ENCODE measurements around the gene PCSK5.
"Not testable (repeated sequence)": the region's sequence is repeated elsewhere in the genome, so short reads cannot be mapped to it uniquely, and the experiment has no call there.

The PCSK5 gene

DNA sequence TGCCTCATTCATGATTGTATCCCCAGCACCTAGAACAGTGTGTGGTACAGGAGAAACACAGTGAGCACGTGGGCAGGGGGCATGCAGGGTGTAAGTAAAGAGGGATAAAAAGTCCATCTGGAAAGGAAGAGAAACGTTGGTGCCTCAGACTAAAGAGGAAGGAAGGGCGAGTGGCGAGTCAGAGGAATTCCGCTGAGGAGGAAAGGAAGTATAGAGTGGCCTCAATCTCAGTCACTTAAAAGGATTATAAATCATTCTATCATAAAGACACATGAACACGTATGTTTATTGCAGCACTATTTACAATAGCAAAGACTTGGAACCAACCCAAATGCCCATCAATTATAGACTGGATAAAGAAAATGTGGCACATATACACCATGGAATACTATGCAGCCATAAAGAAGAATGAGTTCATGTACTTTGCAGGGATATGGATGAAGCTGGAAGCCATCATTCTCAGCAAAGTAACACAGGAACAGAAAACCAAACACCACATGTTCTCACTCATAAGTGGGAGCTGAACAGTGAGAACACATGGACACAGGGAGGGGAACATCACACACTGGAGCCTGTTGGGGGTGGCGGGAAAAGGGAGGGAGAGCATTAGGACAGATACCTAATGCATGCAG, 10.5 kb downstream of the PCSK5 start:
- H3K4me3 ChIP-seq (ENCODE audit: low read length in 2 of 2); H3K9me3 ChIP-seq (ENCODE audit: control insufficient read depth in 2 of 2, low read length in 2 of 2); H3K27me3 ChIP-seq (ENCODE audit: control insufficient read depth in 2 of 2, insufficient read depth in 2 of 2, low read length in 2 of 2); H3K9ac ChIP-seq (ENCODE audit: low read depth in 1 of 2, low read length in 2 of 2); H3K36me3 ChIP-seq (ENCODE audit: control insufficient read depth in 2 of 2, insufficient read depth in 2 of 2, low read length in 2 of 2); H3K27ac ChIP-seq (ENCODE audit: low read depth in 2 of 2, low read length in 2 of 2); H3K4me1 ChIP-seq (ENCODE audit: control insufficient read depth in 2 of 2, insufficient read depth in 2 of 2, low read length in 2 of 2): not testable (repeated sequence)

DNA sequence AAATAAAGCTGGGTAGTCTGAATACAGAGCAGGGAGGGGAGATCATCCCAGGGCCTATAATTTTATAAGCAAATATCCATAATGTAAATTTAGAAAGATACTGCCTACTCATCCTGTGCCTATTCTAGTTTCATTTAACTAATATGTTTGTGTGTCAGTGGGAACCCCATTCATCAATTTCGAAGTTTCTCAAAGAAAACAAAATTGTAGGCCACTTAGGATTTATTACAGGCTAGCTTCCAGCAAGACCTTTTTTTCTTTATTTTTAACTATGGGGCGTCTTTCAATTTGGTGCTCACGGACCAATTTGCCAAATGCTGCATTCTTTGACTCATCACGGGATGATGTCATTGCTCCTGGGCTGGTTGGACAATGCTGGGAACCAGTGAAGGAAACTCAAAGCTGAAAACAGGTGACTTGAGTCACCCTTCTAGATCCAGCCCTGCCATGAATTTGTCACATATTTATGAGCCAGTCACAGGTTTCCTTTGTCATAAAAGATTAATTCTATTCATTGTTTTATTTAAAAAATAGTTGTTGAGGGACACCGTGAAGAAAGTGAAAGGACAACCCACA, 13.4 kb downstream of the PCSK5 start:
- H3K9ac ChIP-seq (ENCODE audit: low read depth in 1 of 2, low read length in 2 of 2): no peak overlapping the region
- no peak overlapping the region for H3K4me3 ChIP-seq (ENCODE audit: low read length in 2 of 2)
- no peaks in the 10 kb centered on the region for H3K27me3 ChIP-seq (ENCODE audit: control insufficient read depth in 2 of 2, insufficient read depth in 2 of 2, low read length in 2 of 2)
- no peaks in the 10 kb centered on the region for H3K9me3 ChIP-seq (ENCODE audit: control insufficient read depth in 2 of 2, low read length in 2 of 2)
- peaks cover 6 to 10% of the 10 kb centered on the region in 2 donors for H3K4me1 ChIP-seq (ENCODE audit: control insufficient read depth in 2 of 2, insufficient read depth in 2 of 2, low read length in 2 of 2)
- H3K36me3 ChIP-seq (ENCODE audit: control insufficient read depth in 2 of 2, insufficient read depth in 2 of 2, low read length in 2 of 2): no peaks in the 10 kb centered on the region
- no peak overlapping the region for H3K27ac ChIP-seq (ENCODE audit: low read depth in 2 of 2, low read length in 2 of 2)

DNA sequence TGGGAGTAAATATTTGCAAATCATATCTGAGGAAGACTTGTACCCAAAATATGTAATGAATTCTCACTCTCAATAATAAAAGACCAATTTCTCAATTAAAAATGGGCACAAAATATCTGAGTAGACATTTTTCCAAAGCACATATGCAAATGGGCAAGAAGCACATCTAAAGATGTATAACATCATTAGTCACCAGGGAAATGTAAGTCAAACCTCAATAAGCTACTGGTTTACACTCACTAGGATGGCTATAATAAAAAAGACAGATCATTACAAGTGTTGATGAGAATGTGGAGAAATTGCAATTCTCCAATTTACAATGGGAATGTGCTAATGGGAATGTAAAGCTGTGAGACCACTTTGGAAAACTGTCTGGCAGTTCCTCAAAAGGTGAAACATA, 13.9 kb downstream of the PCSK5 start:
- no peaks in the 10 kb centered on the region for H3K27me3 ChIP-seq (ENCODE audit: control insufficient read depth in 2 of 2, insufficient read depth in 2 of 2, low read length in 2 of 2)
- no peak overlapping the region for H3K27ac ChIP-seq (ENCODE audit: low read depth in 2 of 2, low read length in 2 of 2)
- H3K4me3 ChIP-seq (ENCODE audit: low read length in 2 of 2): no peak overlapping the region
- H3K9me3 ChIP-seq (ENCODE audit: control insufficient read depth in 2 of 2, low read length in 2 of 2): no peaks in the 10 kb centered on the region
- no peaks in the 10 kb centered on the region for H3K36me3 ChIP-seq (ENCODE audit: control insufficient read depth in 2 of 2, insufficient read depth in 2 of 2, low read length in 2 of 2)
- H3K9ac ChIP-seq (ENCODE audit: low read depth in 1 of 2, low read length in 2 of 2): no peak overlapping the region
- peaks cover 6 to 10% of the 10 kb centered on the region in 2 donors for H3K4me1 ChIP-seq (ENCODE audit: control insufficient read depth in 2 of 2, insufficient read depth in 2 of 2, low read length in 2 of 2)

DNA sequence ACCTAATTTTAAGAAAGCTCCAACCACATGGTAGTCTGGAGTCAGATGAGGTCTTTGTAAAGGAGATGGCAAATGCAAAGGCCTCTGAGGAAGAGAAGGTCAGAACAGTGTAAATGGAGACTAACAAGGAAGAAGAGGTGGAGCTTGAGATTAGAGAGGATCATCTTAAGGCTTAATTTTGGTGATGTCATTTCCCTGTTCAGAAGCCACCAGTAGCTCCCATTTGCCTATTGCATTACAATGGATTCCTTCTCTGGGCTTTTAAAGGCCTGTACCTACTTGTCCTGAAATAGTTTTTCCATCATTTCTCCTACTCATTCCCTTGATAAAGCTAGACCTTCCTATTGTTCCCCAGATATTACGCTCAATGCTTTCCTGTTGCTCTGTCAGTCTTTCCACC, 16.1 kb downstream of the PCSK5 start:
- Histone ChIP-seq H3K27me3 (ENCODE audit: control insufficient read depth in 2 of 2, insufficient read depth in 2 of 2, low read length in 2 of 2) (no peaks in the 10 kb centered on the region), H3K36me3 (ENCODE audit: control insufficient read depth in 2 of 2, insufficient read depth in 2 of 2, low read length in 2 of 2) (no peaks in the 10 kb centered on the region), H3K4me3 (ENCODE audit: low read length in 2 of 2) (no peak overlapping the region), H3K9ac (ENCODE audit: low read depth in 1 of 2, low read length in 2 of 2) (no peak overlapping the region), H3K9me3 (ENCODE audit: control insufficient read depth in 2 of 2, low read length in 2 of 2) (no peaks in the 10 kb centered on the region), H3K27ac (ENCODE audit: low read depth in 2 of 2, low read length in 2 of 2) (no peak overlapping the region), H3K4me1 (ENCODE audit: control insufficient read depth in 2 of 2, insufficient read depth in 2 of 2, low read length in 2 of 2) (peaks cover 6 to 10% of the 10 kb centered on the region in 2 donors)

DNA sequence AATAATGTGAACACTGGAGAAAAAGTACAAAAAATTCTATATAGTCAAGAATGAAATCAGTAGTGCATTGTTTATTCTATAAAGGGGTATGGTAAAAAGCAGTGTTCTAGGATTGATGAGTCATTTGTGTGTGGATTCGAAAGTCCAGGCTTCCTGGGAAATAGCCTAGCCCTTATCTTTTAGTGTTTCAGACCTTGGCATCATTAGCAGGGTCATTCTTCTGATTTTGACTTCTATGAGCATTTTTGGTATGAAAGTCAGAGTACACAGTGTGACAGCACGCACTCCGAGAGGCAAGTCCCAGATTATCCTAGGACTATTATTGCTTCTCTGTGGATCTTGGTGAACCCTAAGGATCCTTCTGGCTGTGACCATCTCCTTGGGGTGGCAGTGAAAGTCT, 16.9 kb downstream of the PCSK5 start:
- Histone ChIP-seq H3K9ac (ENCODE audit: low read depth in 1 of 2, low read length in 2 of 2) (no peak overlapping the region), H3K36me3 (ENCODE audit: control insufficient read depth in 2 of 2, insufficient read depth in 2 of 2, low read length in 2 of 2) (peaks cover 0 to 3% of the 10 kb centered on the region in 2 donors)

DNA sequence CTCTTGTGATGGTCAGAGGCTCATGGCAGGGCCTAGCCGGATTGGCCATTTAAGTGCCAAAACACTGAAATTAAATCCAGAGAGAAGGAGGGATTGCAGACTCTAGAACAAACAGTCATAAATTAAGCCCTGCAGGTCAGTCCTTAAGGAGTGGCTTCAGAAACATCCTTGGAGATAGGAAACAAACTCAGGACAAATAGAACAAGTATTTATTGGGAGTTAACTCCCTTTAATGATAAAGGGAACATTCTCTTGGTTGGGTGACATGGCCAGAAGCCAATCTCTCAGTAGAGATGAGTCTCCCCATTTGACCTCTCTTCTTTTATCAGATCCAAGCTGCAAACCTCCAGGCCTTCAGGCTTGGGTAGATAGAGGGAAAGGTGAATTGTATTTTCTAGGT, 17.4 kb downstream of the PCSK5 start:
- Histone ChIP-seq H3K9ac (ENCODE audit: low read depth in 1 of 2, low read length in 2 of 2) (no peak overlapping the region), H3K4me3 (ENCODE audit: low read length in 2 of 2) (no peak overlapping the region), H3K27ac (ENCODE audit: low read depth in 2 of 2, low read length in 2 of 2) (no peak overlapping the region), H3K4me1 (ENCODE audit: control insufficient read depth in 2 of 2, insufficient read depth in 2 of 2, low read length in 2 of 2) (peaks cover 6 to 10% of the 10 kb centered on the region in 2 donors), H3K27me3 (ENCODE audit: control insufficient read depth in 2 of 2, insufficient read depth in 2 of 2, low read length in 2 of 2) (no peaks in the 10 kb centered on the region), H3K36me3 (ENCODE audit: control insufficient read depth in 2 of 2, insufficient read depth in 2 of 2, low read length in 2 of 2) (peaks cover 0 to 3% of the 10 kb centered on the region in 2 donors), H3K9me3 (ENCODE audit: control insufficient read depth in 2 of 2, low read length in 2 of 2) (no peaks in the 10 kb centered on the region)

More for the DNA sequence above, 16.9 kb downstream of the PCSK5 start:
- no peaks in the 10 kb centered on the region for H3K9me3 ChIP-seq (ENCODE audit: control insufficient read depth in 2 of 2, low read length in 2 of 2)
- no peaks in the 10 kb centered on the region for H3K27me3 ChIP-seq (ENCODE audit: control insufficient read depth in 2 of 2, insufficient read depth in 2 of 2, low read length in 2 of 2)
- H3K4me3 ChIP-seq (ENCODE audit: low read length in 2 of 2): no peak overlapping the region
- H3K4me1 ChIP-seq (ENCODE audit: control insufficient read depth in 2 of 2, insufficient read depth in 2 of 2, low read length in 2 of 2): peaks cover 6 to 10% of the 10 kb centered on the region in 2 donors
- H3K27ac ChIP-seq (ENCODE audit: low read depth in 2 of 2, low read length in 2 of 2): no peak overlapping the region

DNA sequence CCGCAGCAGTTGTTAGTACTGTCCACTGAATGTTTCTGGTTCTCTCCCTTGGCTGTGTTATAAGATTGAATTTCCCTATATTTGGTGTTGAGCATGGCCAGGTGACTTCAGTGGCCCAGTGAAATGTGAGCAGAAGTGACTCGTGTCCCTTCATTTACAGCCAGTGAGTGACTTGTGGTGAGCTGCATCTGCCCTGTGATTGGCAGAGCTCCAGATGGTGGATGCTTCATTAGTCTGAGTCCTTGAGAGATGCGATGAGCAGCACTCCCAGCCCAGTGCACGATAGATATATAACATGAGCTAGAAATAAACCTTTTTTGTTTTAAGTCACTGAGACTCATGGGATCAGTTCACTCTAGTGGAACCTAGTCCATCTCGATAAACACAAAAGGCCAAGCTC, 19.3 kb downstream of the PCSK5 start:
- Histone ChIP-seq H3K9ac (ENCODE audit: low read depth in 1 of 2, low read length in 2 of 2) (no peak overlapping the region), H3K36me3 (ENCODE audit: control insufficient read depth in 2 of 2, insufficient read depth in 2 of 2, low read length in 2 of 2) (peaks cover 0 to 3% of the 10 kb centered on the region in 2 donors), H3K4me3 (ENCODE audit: low read length in 2 of 2) (no peak overlapping the region), H3K9me3 (ENCODE audit: control insufficient read depth in 2 of 2, low read length in 2 of 2) (no peaks in the 10 kb centered on the region), H3K4me1 (ENCODE audit: control insufficient read depth in 2 of 2, insufficient read depth in 2 of 2, low read length in 2 of 2) (peaks cover 6 to 10% of the 10 kb centered on the region in 2 donors), H3K27ac (ENCODE audit: low read depth in 2 of 2, low read length in 2 of 2) (no peak overlapping the region), H3K27me3 (ENCODE audit: control insufficient read depth in 2 of 2, insufficient read depth in 2 of 2, low read length in 2 of 2) (no peaks in the 10 kb centered on the region)

DNA sequence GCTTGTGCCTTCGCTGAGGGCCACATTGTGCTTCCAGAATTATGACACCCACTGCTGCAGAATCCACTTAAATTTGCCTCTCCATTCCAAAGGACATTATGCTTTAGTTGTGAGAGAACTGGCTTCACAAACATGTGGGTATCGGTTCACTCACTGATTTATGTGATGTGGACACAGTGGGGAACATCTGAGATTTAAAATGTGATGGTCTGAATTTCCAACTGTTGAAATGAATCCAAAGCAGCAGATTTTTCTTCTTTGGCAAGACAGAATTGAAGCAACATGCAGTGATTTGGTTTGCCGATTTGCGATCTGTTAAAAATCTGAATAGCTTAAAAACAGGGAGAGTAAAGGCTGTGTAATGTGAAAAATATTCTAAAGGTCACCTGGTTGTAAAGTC, 20.3 kb downstream of the PCSK5 start:
- Histone ChIP-seq H3K27ac (ENCODE audit: low read depth in 2 of 2, low read length in 2 of 2) (no peak overlapping the region), H3K9me3 (ENCODE audit: control insufficient read depth in 2 of 2, low read length in 2 of 2) (no peaks in the 10 kb centered on the region), H3K9ac (ENCODE audit: low read depth in 1 of 2, low read length in 2 of 2) (no peak overlapping the region), H3K27me3 (ENCODE audit: control insufficient read depth in 2 of 2, insufficient read depth in 2 of 2, low read length in 2 of 2) (no peaks in the 10 kb centered on the region), H3K4me3 (ENCODE audit: low read length in 2 of 2) (no peak overlapping the region), H3K36me3 (ENCODE audit: control insufficient read depth in 2 of 2, insufficient read depth in 2 of 2, low read length in 2 of 2) (peaks cover 0 to 3% of the 10 kb centered on the region in 2 donors), H3K4me1 (ENCODE audit: control insufficient read depth in 2 of 2, insufficient read depth in 2 of 2, low read length in 2 of 2) (peaks cover 6 to 10% of the 10 kb centered on the region in 2 donors)

DNA sequence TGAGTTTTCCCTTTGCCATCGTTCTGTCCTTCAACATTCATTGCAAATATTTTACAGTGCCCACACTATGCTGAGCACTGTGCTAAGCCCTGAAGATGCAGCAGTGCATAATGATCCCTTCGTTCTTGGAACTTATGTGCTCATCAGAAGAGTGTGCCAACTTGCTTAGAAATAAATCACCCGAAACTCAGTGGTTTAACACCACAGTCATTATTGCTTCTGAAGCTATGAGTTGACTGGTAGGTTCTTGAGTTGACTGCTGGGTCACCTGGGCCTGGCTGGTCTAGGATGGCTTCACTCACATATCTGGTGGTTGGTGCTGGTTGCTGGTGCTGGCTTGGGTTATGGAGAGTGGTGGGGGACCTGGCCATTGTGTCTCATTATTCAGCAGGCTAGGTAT, 20.9 kb downstream of the PCSK5 start:
- H3K4me1 ChIP-seq (ENCODE audit: control insufficient read depth in 2 of 2, insufficient read depth in 2 of 2, low read length in 2 of 2): peaks cover 6 to 10% of the 10 kb centered on the region in 2 donors
- H3K27ac ChIP-seq (ENCODE audit: low read depth in 2 of 2, low read length in 2 of 2): no peak overlapping the region
- H3K9me3 ChIP-seq (ENCODE audit: control insufficient read depth in 2 of 2, low read length in 2 of 2): no peaks in the 10 kb centered on the region
- no peak overlapping the region for H3K4me3 ChIP-seq (ENCODE audit: low read length in 2 of 2)
- H3K27me3 ChIP-seq (ENCODE audit: control insufficient read depth in 2 of 2, insufficient read depth in 2 of 2, low read length in 2 of 2): no peaks in the 10 kb centered on the region
- H3K9ac ChIP-seq (ENCODE audit: low read depth in 1 of 2, low read length in 2 of 2): no peak overlapping the region
- H3K36me3 ChIP-seq (ENCODE audit: control insufficient read depth in 2 of 2, insufficient read depth in 2 of 2, low read length in 2 of 2): peaks cover 0 to 3% of the 10 kb centered on the region in 2 donors

DNA sequence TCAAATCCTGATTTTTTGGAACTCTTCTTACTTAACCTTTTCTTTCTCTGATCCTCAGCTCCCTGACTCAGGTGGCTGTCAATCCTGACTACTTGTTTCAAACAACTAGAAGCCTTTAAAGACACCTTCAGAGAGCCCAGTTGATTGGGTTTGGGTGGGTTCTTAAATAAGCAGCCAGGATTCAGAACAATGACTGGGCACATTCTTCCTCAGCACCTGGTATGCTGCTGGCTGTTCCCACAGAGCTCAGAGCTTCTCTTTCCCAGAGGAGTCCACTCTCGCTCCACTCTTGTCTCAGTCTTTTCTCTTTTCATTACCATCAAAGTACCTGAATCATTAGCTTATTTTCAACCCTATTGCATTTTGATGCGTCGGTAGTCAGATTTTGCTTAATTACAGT, 22.5 kb downstream of the PCSK5 start:
- H3K4me3 ChIP-seq (ENCODE audit: low read length in 2 of 2): no peak overlapping the region
- no peak overlapping the region for H3K9ac ChIP-seq (ENCODE audit: low read depth in 1 of 2, low read length in 2 of 2)
- no peak overlapping the region for H3K27ac ChIP-seq (ENCODE audit: low read depth in 2 of 2, low read length in 2 of 2)
- no peaks in the 10 kb centered on the region for H3K9me3 ChIP-seq (ENCODE audit: control insufficient read depth in 2 of 2, low read length in 2 of 2)
- peaks cover 2 to 3% of the 10 kb centered on the region in 2 donors for H3K4me1 ChIP-seq (ENCODE audit: control insufficient read depth in 2 of 2, insufficient read depth in 2 of 2, low read length in 2 of 2)
- no peaks in the 10 kb centered on the region for H3K27me3 ChIP-seq (ENCODE audit: control insufficient read depth in 2 of 2, insufficient read depth in 2 of 2, low read length in 2 of 2)
- H3K36me3 ChIP-seq (ENCODE audit: control insufficient read depth in 2 of 2, insufficient read depth in 2 of 2, low read length in 2 of 2): peaks cover 0 to 3% of the 10 kb centered on the region in 2 donors
